ENCODE data around the gene PCBP3.

DNA sequence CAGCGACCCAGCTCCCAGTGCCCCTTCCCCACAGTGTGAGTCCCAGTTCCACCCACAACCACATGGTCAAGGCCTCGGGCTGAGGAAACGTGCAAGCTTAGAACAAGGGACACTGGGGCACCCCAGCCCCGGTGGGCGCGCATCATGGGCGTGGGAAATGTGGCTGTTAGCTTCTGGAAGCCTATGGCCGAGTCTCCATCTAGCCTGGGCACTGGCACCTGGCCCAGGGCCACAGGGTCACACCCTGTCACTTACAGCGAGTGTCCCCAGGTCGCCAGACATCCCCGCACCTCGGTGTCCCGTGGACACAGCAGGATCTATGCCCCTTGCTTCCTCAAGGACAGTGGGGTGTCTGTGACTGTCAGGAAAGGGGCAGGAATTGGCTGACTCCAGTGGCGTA, 301.1 kb downstream of the PCBP3 start:
- TF ChIP-seq, protein P1, sequence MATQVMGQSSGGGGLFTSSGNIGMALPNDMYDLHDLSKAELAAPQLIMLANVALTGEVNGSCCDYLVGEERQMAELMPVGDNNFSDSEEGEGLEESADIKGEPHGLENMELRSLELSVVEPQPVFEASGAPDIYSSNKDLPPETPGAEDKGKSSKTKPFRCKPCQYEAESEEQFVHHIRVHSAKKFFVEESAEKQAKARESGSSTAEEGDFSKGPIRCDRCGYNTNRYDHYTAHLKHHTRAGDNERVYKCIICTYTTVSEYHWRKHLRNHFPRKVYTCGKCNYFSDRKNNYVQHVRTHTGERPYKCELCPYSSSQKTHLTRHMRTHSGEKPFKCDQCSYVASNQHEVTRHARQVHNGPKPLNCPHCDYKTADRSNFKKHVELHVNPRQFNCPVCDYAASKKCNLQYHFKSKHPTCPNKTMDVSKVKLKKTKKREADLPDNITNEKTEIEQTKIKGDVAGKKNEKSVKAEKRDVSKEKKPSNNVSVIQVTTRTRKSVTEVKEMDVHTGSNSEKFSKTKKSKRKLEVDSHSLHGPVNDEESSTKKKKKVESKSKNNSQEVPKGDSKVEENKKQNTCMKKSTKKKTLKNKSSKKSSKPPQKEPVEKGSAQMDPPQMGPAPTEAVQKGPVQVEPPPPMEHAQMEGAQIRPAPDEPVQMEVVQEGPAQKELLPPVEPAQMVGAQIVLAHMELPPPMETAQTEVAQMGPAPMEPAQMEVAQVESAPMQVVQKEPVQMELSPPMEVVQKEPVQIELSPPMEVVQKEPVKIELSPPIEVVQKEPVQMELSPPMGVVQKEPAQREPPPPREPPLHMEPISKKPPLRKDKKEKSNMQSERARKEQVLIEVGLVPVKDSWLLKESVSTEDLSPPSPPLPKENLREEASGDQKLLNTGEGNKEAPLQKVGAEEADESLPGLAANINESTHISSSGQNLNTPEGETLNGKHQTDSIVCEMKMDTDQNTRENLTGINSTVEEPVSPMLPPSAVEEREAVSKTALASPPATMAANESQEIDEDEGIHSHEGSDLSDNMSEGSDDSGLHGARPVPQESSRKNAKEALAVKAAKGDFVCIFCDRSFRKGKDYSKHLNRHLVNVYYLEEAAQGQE (IDR thresholded peaks at IDR 0.05; ENCODE audit: insufficient replicate concordance, low read depth), result no peak
- no peak for TF ChIP-seq CTCF (IDR thresholded peaks at IDR 0.05; ENCODE audit: insufficient read depth, low read length)
